GM21515 (cell line): ENCODE results near the gene CTDSP2.
"Not testable (repeated sequence)": the region's sequence is repeated elsewhere in the genome, so short reads cannot be mapped to it uniquely, and the experiment has no call there.

ENCODE experiments used
- ATAC-seq: cut with Tn5 transposase; IDR thresholded peaks from one replicate; pipeline ENCODE4 v1.9.1; 2021; ENCODE audit not compliant: unreplicated experiment

The CTDSP2 gene

DNA sequence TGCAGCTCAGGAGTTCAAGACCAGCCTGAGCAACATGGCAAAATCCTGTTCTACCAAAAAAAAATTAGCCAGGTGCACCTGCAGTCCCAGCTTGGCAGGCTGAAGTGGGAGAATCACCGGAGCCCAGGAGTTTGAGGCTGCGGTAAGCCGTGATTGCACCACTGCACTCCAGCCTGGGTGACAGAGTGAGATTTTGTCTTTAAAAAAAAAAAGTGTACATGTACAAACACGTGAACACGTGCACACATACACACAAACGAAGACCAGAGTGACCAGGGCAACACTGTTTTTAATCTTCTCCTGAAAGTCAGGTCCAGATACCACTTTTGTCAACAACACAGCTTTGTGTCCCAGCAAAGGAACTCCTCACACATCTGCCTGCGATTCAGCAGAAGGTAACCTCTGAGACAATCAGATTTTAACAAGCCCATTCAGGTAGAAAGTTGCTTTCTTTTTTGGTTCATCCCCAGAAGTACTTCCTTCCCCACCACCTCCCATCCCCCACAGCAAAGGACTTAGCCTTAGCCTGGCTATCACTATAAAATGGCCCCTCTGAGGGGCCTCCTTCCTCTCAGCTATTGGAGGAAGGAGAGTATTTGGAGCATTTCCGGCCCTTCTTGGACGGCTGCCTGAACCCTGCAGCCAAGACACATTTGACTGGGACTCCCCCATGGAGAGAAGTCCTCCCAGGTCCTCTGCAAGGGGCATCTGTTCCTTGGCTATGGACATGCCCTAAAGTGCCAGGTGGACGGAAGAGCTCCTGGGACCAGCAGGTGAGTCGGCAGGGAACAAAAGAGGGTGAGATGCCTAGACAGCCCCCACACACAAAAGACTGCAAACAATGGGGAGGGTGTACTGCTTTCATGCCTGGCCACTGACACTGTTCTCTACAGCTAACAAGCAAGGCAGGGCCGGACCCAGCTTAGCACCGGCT, 9.8 kb downstream of the CTDSP2 start:
- ATAC-seq, result peak; percentile 54

DNA sequence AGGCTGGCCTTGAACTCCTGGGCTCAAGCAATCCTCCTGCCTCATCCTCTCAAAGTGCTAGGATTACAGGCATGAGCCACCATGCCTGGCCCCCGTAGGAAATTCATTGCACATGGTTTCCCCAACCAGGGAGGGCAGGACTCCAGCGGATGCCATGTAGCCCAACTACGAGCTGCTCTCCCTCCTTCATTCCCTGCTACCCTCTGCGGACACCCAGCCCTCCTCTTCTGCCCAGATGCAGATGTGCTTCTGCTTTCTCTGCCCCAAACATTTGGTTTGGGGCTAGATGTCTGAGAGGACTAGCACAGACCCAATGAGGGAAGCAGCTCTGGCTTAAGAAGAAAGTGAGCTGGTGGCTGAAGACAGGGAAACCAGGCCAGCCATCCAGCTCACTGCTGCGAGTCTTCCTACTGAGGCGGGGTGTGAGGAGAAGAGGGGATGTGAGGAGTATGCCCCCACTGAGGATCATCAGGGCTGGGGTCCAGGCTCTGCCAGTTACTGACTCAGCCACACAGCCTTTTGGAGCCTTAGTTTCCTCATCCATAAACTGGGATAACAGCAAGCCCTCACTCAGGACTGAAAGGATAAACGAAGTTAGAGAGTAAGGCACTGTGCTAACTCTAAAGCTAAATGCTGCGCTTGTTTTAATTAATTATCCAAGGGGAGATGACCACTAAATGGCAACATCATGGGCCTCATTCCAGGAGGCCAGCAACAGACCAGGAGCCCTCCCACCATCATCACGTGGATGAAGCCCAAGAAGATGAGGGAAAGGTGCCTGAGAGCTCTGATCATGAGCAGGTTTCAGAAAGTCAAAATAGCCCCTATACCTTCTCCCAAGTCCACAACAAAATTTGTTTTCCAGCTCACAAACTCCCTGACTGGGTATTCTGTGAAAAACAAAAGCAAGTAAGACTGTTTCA, 10.9 kb downstream of the CTDSP2 start:
- no peak for ATAC-seq

DNA sequence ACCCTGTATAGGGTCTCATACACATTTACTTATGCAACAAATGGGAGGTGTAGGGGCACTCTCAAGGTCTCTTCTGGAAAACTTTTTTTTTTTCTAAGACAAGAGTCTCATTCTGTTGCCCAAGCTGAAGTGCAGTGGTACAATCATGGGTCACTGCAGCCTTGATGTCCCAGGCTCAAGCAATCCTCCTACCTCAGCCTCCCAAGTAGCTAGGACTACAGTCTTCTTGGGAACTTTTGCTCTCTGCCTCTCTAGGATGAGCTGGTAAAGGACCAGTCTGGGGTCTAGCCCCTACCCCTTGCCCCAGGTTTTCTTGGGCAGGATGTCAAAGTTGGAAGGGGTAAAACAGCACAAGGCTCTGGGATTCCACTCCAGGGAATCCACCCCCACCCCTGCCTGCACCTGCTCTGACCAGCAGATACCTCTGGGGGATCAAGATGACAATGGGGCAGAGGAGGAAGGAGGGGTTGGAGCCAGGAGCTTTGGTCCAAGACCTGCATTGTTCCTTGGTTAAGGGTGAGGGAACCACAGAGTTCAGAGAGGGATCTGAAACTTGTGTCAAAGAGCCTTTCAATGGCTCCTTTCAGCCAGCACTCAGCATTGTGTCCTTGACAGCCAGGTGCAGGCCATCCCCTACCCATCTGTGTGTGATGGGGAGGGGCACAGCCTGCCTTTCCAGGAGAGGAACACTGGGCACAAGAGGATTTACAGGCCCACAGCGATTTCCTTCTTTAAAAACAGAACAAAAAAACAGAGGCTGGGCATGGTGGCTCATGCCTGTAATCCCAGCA, 12.2 kb downstream of the CTDSP2 start:
- no peak for ATAC-seq

DNA sequence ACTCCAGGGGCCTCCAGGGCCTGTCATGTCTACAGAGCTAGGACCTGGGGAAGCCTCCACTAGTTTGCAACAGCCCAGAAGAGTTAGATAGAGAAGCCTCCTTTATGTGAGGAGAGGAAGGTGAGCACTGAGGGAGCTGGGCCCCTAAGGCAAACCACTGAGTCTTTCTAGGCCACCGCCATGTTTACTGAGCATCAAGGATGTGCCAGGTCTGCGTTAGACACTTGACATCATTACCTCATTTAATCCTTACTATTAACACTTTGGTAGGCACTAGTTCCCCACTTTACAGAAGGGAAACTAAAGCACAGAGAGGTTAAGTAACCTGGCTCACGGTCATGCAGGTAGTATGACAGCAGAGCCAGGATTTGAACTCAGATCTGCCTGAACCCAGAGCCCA, 12.9 kb downstream of the CTDSP2 start:
- ATAC-seq, result no peak

DNA sequence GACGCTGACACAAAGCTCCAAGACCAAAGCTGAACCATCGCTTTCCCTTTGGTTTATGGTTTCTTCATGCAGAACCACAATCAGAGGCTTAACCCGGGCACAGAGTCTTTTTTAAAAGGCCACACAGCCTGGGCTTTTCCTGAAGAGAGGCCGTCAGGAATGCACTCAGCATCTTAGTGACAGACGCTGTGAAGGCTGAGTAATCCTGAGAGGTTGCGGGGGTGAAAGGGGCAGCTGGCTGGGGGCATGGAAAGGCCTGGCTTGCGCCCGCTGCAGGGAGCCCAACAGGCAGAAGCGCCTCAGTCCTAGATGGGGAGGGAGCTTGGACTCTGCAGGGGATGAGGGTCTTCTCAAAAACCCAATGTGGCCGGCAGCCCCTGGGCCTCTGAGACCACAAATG, 13.6 kb downstream of the CTDSP2 start:
- ATAC-seq, result no peak

DNA sequence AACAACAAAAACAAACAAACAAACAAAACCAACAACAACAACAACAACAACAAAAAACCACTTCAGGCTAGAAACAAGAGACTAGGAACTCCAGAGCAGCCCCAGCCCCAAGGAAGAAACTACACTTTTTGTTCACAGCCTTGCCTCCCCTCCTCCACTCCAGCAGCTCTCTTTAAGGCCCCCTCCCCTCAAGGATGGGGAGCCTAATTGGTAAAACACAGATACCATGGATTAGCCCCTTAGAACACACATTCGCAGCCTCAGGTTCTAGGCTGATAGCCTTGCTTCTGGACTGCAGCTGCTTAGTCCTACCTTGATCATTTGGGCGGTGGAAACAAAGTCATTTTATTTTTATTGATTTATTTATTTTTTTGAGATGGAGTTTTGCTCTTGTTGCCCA, 16.1 kb downstream of the CTDSP2 start:
- ATAC-seq, result no peak

DNA sequence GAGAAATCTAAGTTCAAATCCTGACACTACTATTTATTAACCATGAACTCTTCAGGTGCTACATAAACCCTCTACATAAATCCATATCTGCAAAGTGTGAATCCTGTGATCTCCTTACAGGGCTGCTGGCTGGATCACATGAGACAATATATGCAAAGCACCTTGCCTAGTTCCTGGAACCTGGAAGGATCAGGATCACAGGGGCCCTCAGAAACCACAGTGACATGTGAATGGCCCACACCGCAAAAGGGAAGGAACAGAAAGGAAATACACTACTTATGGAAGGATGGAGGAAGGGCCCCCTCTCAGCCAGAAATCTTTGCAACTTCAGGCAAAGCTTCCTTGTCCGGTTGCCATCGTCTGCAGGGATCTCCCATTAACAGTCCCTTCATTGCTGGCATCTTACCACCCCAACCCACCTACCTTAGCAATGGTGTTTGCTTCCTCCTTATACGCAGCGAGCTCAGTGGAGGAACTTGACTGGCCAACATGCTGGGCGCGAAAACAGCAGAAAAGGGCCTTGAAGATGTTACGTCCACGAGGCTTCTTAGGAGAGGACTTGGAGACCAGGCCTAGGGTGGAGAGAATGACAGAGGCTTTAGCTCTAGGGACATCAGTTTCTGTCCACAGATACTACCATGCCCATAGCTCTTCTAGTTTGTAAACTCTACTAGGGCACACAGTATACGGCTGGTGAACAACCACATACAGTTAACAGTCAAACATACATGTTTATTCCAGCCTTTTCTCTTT, 17.3 kb downstream of the CTDSP2 start:
- no peak for ATAC-seq

DNA sequence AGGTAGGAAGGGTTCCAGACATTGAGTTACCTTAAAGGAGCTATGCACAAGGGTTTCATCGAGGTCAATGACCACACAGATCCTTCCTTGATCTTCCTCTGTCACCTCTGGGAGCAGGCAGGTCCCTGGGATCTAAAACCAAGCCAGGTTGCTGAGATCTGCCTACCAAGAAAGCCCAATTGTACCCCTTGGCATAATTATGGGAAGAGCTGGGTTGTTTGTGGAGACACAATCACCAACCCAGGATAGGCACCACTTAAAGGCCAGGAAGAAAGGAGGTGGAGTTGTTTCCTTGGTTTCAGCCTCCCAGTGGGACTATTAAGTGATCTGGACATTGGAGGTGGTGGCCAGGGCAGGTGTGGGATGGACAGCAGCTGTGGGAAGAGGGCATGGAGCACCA, 19.6 kb downstream of the CTDSP2 start:
- ATAC-seq, result no peak

DNA sequence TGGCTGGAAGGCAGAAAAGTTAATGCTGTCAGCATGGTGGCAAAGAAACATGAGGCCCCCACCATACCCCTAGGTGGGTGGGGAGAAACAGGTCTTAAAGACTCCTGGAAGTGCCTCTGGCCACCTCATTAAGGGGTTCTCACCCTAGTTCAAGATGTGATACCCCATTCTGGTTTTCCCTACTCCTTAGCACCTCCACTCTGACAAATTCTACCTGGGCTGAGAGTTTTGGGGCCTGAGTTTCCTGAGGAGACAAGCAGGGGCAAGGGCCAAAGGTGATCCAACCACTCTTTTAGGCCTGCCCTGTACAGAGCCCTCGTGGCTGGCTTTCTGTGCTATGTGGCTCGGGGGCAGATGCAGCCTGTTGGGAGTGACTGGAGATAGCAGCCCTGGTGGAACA, 20.1 kb downstream of the CTDSP2 start:
- no peak for ATAC-seq

DNA sequence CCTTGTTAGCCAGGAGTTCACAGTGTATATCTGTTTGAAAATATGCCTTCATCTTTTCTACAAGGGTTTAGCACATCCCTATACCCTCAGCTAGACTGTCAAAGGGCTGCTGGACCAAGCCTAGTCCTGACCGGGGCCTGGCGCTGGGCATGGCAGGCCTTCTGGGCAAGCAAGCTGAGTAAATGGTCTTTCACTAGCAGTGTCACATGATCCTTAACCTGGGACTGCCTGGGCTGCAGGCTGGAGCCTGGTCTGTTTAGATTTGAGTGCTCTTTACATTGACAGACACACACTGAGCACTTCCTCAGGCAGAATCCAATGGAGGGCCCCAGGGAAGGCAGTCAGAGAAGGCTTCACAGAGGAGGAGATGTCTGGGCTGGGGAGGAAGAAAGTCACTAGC, 21.1 kb downstream of the CTDSP2 start:
- ATAC-seq, result no peak

DNA sequence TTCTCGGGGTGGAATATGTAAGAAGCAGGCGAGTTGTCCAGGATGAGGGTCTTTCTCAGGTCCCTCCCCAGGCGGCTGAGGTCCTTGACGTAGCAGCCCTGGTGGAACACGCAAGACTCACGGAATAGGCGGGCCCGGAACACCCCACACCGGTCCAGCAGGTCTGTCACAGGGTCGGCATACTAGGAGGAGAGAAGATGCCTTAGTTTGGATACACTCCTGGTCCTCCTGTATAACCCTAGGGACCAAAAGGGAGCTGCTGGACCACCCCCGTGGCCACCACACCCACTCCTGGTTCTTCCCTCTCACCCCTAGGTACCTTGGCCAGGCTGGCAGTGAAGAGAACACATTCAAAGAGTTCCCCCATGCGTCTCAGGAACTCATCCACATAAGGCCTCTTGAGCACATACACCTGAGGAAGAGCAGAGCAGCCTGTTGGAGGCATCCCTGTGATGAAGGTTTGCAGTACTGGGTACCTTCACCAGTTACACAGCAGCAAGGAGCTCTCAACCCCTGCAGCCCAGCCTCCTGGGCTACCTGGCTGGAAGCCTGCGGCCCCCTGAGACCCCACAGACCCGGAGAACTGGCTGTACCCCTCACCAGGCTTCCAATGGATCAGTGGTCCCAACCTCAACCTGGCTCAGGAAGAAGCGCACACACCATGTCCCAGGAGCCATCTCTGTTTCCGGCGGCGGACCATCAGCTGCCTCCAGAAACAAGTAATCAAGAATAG, 22.5 kb downstream of the CTDSP2 start:
- ATAC-seq, result no peak

DNA sequence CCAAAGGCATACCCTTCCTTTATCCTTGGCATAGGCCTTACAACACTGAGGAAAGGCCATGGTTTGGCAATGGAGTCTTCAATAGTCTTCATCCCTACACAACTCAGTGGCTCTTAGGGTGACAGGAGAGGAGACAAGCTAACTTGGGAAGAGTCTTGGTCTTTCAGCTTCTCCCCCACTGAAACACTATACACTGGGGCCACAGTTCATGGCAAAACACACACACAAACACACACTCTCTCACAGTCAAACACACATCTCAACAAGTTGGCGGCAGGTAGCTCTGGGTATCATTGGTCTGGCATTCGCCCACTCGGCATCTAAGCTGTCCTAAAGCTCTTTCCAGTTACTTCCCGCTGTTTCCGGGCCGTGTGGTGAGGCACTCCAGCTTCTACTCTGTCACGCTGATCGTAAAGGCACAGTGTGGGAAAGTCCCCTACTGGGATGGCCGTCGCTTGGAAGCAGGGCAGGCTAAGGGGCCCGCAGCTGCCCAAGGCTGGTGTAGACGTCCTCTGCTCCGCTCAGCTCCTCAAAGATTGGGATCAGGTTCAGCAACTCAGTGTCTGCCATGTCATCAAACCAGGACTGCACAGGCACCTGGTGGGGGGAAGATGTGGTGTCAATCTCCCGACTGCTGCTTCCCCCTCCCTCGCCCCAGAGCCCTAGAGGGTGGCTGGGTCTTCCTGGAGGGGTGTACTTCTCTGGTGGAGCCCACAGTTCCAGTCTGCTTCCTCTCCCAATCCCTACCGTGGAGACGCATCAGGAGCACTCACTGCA, 23.2 kb downstream of the CTDSP2 start:
- ATAC-seq, result no peak

DNA sequence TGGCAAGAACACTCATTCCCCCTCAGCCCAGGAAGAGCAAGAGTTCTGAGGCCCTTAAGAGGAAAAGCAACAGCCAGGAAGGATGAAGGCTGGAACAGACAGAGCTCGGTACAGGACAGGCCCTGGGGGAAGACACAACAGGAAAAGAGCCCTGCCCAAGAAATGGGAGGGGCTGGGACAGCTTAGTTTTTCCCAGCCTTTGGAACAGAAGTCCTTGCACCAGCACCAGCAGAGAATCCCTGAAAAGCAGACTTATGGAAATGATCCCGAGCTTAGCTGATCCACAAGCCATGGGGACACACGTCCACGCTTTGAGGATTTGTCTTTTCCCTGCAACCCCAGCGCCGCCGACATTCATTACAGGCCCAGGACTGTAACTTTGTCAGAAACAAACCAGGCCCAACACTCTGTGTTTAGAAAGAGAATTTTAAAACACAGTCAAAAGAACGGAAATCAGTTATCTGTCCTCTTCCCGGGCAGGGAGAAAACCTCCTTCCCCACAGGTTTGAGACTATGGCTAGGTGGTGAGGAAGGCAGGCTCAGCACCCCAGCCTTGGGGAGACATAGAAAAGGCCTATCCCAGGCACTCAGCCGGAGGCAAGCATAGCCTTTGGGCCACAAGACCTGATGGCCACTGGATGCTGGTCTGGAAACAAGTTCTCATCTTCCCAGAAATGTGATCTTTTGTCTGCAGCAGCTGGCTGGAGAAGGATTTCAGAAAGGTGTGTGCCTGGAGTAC, 24.0 kb downstream of the CTDSP2 start:
- ATAC-seq, result no peak

DNA sequence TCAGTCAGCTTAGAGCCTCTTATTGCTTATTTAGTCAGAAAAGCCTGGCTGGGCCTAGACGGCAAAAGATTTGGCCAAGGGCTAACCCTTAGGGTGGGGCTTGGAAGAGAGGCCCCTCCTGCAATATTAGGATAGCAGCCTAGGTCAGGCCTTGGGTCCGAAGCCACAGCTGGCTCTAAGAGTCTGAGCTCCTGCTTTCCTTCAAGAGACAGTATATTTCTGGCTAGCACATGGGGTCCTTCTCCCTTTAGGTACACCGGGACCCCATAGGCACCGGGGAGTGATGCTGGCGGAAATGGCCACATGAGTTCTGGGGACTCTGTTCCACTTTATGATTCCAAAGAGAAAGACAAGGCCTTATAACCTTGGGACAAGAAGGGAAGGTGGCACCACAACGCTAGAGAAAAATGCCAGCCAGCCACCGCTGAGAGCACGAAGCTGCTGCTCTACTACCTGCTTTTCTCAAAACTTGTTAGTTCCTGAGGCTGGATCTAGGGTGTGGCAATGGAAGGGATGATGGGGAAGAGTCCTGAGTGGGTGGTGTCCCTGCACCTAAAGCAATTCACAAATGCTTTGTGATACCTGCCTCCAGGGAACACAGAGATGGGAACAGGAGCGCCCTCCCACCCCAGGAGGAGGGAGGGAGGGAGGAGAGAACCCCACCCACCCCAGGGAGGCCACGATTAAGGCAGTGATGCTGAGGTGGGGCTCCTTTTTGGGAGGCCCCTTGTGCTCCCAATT, 24.9 kb downstream of the CTDSP2 start:
- ATAC-seq, result no peak

DNA sequence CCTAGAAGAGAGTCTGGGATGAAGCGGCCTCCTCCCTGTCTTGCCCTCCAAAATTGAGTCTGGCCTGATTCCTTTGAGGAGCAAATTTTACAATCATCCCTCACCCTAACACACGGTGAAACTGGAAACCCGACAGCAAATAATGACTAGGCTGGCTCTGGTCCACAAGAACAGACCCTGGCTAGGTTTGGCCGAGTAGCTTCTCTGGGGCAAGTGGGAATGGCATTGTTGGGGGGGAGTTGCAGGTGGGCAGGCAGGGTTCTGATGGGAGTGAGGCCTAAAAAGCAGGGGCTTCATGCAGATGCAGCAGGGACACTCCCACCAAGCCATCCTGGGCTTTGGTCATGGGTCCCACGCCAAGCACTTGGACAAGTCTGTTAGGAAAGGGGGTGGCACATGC, 25.5 kb downstream of the CTDSP2 start:
- ATAC-seq, result not testable (repeated sequence)

DNA sequence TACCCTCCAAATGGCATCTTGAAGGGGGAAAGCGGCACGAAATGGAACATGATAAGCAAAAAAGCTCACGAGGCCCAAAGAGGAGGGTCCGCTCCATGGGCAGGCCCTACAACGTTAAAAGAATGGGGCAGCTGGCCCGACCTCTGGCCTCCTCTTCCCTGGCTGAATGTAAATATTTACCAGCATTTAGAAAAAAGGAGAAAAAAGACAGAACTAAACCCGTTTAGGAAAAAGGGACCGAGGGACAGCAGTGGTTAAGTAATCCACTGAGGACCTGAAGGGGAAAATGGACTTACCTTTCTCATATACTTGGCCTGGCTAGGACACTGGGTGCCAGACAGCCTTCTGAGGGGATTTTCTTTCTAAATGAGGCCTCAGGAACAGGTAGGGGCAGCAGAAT, 26.4 kb downstream of the CTDSP2 start:
- not testable (repeated sequence) for ATAC-seq

DNA sequence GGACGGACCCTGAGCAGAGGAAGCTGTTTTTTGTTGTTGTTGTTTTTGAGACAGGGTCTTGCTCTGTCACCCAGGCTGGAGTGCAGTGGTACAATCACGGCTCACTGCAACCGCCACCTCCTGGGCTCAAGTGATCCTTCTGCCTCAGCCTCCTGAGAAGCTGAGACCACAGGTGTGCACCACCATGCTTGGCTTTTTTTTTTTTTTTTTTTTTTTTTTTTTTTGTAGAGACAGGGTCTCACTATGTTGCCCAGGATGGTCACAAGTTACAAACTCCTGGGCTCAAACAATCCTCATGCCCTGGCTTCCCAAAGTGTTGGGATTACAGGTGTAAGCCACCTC, 28.6 kb downstream of the CTDSP2 start:
- not testable (repeated sequence) for ATAC-seq
